ENCODE data around the gene PLOD2. TPM values are rescaled to one million over a fixed set of nuclear protein-coding genes. Genes with fewer than 3 reads are reported as not detected.
A peak's percentile ranks its signal among the peaks of the same experiment; 100 is the strongest.

PLOD2 gene
- total RNA-seq, 1 donor from 2014 or later: 21.1 TPM

- TF ChIP-seq CTCF (IDR thresholded peaks at IDR 0.05; ENCODE audit: borderline replicate concordance): no peak
- intact Hi-C loops (cut with micrococcal nuclease): no loop called here
- H3K4me1 ChIP-seq: no peaks in the 10 kb centered on the region
- peaks cover 6% of the 10 kb centered on the region for H3K9me3 ChIP-seq (replicated peaks)
- DNase-seq: no peak
- no peaks in the 10 kb centered on the region for H3K27me3 ChIP-seq (ENCODE audit: low read depth)
- H3K4me3 ChIP-seq: no peak overlapping the region
- peaks cover 35% of the 10 kb centered on the region for H3K36me3 ChIP-seq
- H3K27ac ChIP-seq (replicated peaks): no peak overlapping the region
Observed at GRCh38 chr3:146080578-146080977, 80.4 kb downstream of the PLOD2 start.

DNA sequence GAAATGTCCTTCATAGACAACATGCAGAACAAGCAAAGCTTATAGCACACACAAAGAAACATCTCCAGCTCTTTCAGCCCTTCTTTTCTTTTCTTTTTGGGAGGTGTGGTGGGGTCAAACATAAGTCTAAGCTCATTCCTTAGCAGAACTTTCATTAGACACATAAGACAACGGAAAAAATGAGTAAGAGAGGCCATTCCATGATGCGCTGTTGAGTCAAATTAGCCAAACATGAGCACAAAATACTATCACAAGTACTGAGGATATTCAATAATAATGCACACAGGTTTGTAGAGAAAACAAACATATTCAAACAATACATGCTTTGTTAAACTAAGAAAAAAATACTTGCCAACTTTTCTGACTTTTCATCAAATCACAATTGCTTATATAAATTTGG lies 83.0 kb downstream of the PLOD2 start:
- Histone ChIP-seq H3K9me3 (replicated peaks) (peaks cover 6% of the 10 kb centered on the region), H3K27me3 (ENCODE audit: low read depth) (no peaks in the 10 kb centered on the region), H3K27ac (replicated peaks) (no peak overlapping the region), H3K4me3 (no peak overlapping the region), H3K36me3 (peaks cover 35% of the 10 kb centered on the region), H3K4me1 (peaks cover 3% of the 10 kb centered on the region)
- intact Hi-C loops (cut with micrococcal nuclease): no loop called here
- TF ChIP-seq CTCF (IDR thresholded peaks at IDR 0.05; ENCODE audit: borderline replicate concordance): no peak
- no peak for DNase-seq

DNA sequence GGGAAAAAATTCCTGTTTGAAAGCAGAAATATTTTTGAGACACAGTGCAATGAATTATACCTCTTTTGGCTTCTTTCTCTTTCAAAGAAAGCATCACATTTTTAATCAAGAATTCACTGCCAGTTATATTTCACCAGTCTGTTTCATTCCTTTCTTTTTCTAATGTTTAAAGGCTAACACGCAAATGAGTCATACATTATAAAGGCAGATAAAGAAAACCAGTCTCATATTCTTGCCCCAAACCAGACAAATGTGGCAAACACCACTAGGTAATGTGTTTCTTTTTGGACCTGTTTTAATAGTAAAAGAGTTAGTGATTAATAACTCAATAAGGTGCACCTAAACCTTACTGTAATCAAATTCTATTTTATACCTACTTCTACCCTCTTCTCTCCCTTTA lies 83.8 kb downstream of the PLOD2 start:
- TF ChIP-seq CTCF (IDR thresholded peaks at IDR 0.05; ENCODE audit: borderline replicate concordance): no peak
- peaks cover 6% of the 10 kb centered on the region for H3K9me3 ChIP-seq (replicated peaks)
- no peaks in the 10 kb centered on the region for H3K27me3 ChIP-seq (ENCODE audit: low read depth)
- H3K4me1 ChIP-seq: peaks cover 11% of the 10 kb centered on the region
- no peak for DNase-seq
- H3K36me3 ChIP-seq: peaks cover 35% of the 10 kb centered on the region
- no peak overlapping the region for H3K27ac ChIP-seq (replicated peaks)
- no peak overlapping the region for H3K4me3 ChIP-seq
- intact Hi-C loops (cut with micrococcal nuclease): no loop called here

- peaks cover 42% of the 10 kb centered on the region for H3K36me3 ChIP-seq
- intact Hi-C loops (cut with micrococcal nuclease): no loop called here
- peaks cover 6% of the 10 kb centered on the region for H3K9me3 ChIP-seq (replicated peaks)
- TF ChIP-seq CTCF (IDR thresholded peaks at IDR 0.05; ENCODE audit: borderline replicate concordance): no peak
- no peaks in the 10 kb centered on the region for H3K27me3 ChIP-seq (ENCODE audit: low read depth)
- DNase-seq: no peak
- peaks cover 19% of the 10 kb centered on the region for H3K4me1 ChIP-seq
- peak overlapping the region; percentile 45 for H3K27ac ChIP-seq (replicated peaks)
- no peak overlapping the region for H3K4me3 ChIP-seq
Observed at GRCh38 chr3:146072824-146073223, 88.2 kb downstream of the PLOD2 start.

- Histone ChIP-seq H3K9me3 (replicated peaks) (peaks cover 6% of the 10 kb centered on the region), H3K27me3 (ENCODE audit: low read depth) (no peaks in the 10 kb centered on the region), H3K36me3 (peaks cover 38% of the 10 kb centered on the region), H3K27ac (replicated peaks) (peak overlapping the region; percentile 45), H3K4me1 (peaks cover 19% of the 10 kb centered on the region), H3K4me3 (no peak overlapping the region)
- no peak for DNase-seq
- intact Hi-C loops (cut with micrococcal nuclease): no loop called here
- no peak for TF ChIP-seq CTCF (IDR thresholded peaks at IDR 0.05; ENCODE audit: borderline replicate concordance)
Observed at GRCh38 chr3:146072061-146072460, 88.9 kb downstream of the PLOD2 start.

GRCh38 chr3:146071632-146072031 lies 89.4 kb downstream of the PLOD2 start:
- peak overlapping the region; percentile 45 for H3K27ac ChIP-seq (replicated peaks)
- peaks cover 34% of the 10 kb centered on the region for H3K36me3 ChIP-seq
- H3K9me3 ChIP-seq (replicated peaks): peaks cover 6% of the 10 kb centered on the region
- no peaks in the 10 kb centered on the region for H3K27me3 ChIP-seq (ENCODE audit: low read depth)
- DNase-seq: no peak
- no peak for TF ChIP-seq CTCF (IDR thresholded peaks at IDR 0.05; ENCODE audit: borderline replicate concordance)
- peaks cover 19% of the 10 kb centered on the region for H3K4me1 ChIP-seq
- H3K4me3 ChIP-seq: no peak overlapping the region
- intact Hi-C loops (cut with micrococcal nuclease): no loop called here
